Neural cell (in vitro differentiated cells): ENCODE results near the gene TMEM54. TPM values are rescaled to one million over a fixed set of nuclear protein-coding genes. Genes with fewer than 3 reads are reported as not detected.

Source experiments
- H2AFZ ChIP-seq: fragments of 200-600, 300-800 bp; sonication (generic), shearing (Covaris generic); 2 replicates; pipeline ENCODE4 v1.6.0; 2014; ENCODE audit warnings: low read depth, mild to moderate bottlenecking, antibody characterized with exemption, low read length, moderate library complexity
- H3F3A ChIP-seq: fragments of 200-600 bp; shearing (Covaris generic); 2 replicates; pipeline ENCODE4 v1.6.1; 2016; ENCODE audit warnings: mild to moderate bottlenecking, moderate library complexity, mixed read lengths, antibody characterized with exemption, low read length; ENCODE audit not compliant: insufficient read depth, poor library complexity, severe bottlenecking
- H3K27ac ChIP-seq: fragments of 200-600, 300-800 bp; sonication (generic), shearing (Covaris generic); 2 replicates; pipeline ENCODE4 v1.5.1; 2014; ENCODE audit warnings: mild to moderate bottlenecking, low read length, moderate library complexity
- H3K27me3 ChIP-seq: fragments of 300-800, 200-600 bp; sonication (generic), shearing (Covaris generic); 2 replicates; pipeline ENCODE4 v1.6.0; 2014; ENCODE audit warnings: mild to moderate bottlenecking, low read depth, low read length, moderate library complexity; ENCODE audit not compliant: insufficient read depth
- H3K36me3 ChIP-seq: fragments of 300-800, 200-600 bp; sonication (generic), shearing (Covaris generic); 2 replicates; pipeline ENCODE4 v1.5.1; 2014; ENCODE audit warnings: mild to moderate bottlenecking, antibody characterized with exemption, low read length, moderate library complexity; ENCODE audit not compliant: insufficient read depth
- H3K4me2 ChIP-seq: fragments of 300-800, 200-600 bp; sonication (generic), shearing (Covaris generic); 2 replicates; pipeline ENCODE4 v1.6.0; 2014; ENCODE audit warnings: mild to moderate bottlenecking, low read length
- H3K4me3 ChIP-seq: fragments of 300-800, 200-600 bp; sonication (generic), shearing (Covaris generic); 2 replicates; pipeline ENCODE4 v1.5.1; 2014; ENCODE audit warnings: mild to moderate bottlenecking, low read length, moderate library complexity
- H3K79me2 ChIP-seq: fragments of 200-600 bp; shearing (Covaris generic); replicated peaks from 2 replicates; pipeline ENCODE4 v1.6.0; 2014; ENCODE audit warnings: mild to moderate bottlenecking, low read length, moderate library complexity; ENCODE audit not compliant: insufficient read depth
- H3K9ac ChIP-seq: fragments of 300-800, 200-600 bp; sonication (generic), shearing (Covaris generic); 2 replicates; pipeline ENCODE4 v1.6.1; 2016; ENCODE audit warnings: mild to moderate bottlenecking, low read length, mixed read lengths
- H3K9me2 ChIP-seq: fragments of 200-600 bp; shearing (Covaris generic); 2 replicates; pipeline ENCODE4 v1.6.1; 2016; ENCODE audit warnings: mild to moderate bottlenecking, low read length, mixed read lengths; ENCODE audit not compliant: insufficient read depth
- H3K9me3 ChIP-seq: fragments of 200-600, 300-800 bp; sonication (generic), shearing (Covaris generic); 2 replicates; pipeline ENCODE4 v1.6.1; 2016; ENCODE audit warnings: mild to moderate bottlenecking, mixed run types, low read length, moderate library complexity, mixed read lengths
- H4K20me1 ChIP-seq: fragments of 200-600 bp; shearing (Covaris generic); 2 replicates; pipeline ENCODE4 v1.6.1; 2016; ENCODE audit warnings: mild to moderate bottlenecking, mixed run types; ENCODE audit not compliant: insufficient read depth
- EP300 ChIP-seq: fragments of 450-650 bp; conservative IDR thresholded peaks from 2 replicates; pipeline ENCODE4 v1.6.1; 2014; ENCODE audit warnings: antibody characterized with exemption, mild to moderate bottlenecking, moderate library complexity; ENCODE audit not compliant: poor library complexity, severe bottlenecking
- EZH2 ChIP-seq: fragments of 200-600, 300-800 bp; shearing (Covaris generic), sonication (generic); IDR thresholded peaks from 2 replicates; pipeline ENCODE4 v1.6.1; 2014; ENCODE audit warnings: antibody characterized with exemption, low read length, borderline replicate concordance, mild to moderate bottlenecking; ENCODE audit not compliant: insufficient read depth, poor library complexity, severe bottlenecking
- MXI1 ChIP-seq: fragments of 450-650 bp; conservative IDR thresholded peaks from 2 replicates; pipeline ENCODE4 v1.6.1; 2014; ENCODE audit warnings: antibody characterized with exemption, mild to moderate bottlenecking; ENCODE audit not compliant: poor library complexity, severe bottlenecking
- POLR2AphosphoS5 ChIP-seq: IDR thresholded peaks from 2 replicates; pipeline ENCODE4 v1.6.1; 2012
- REST ChIP-seq: IDR thresholded peaks from 2 replicates; pipeline ENCODE4 v1.6.1; 2012; ENCODE audit warnings: borderline replicate concordance
- SMC3 ChIP-seq: fragments of 450-650 bp; conservative IDR thresholded peaks from 2 replicates; pipeline ENCODE4 v1.6.1; 2014; ENCODE audit warnings: antibody characterized with exemption, mild to moderate bottlenecking, moderate library complexity; ENCODE audit not compliant: poor library complexity
- TAF1 ChIP-seq: IDR thresholded peaks from 2 replicates; pipeline ENCODE4 v1.6.1; 2012; ENCODE audit warnings: low read depth
- polyA plus RNA-seq: library from polyadenylated mRNA; depleted of rRNA; stranded (reverse); fragments of >200 nt; gene quantifications from 2 replicates; pipeline ENCODE4 v1.2.3, GENCODE V29; 2014
- TF ChIP-seq, protein P1 (sequence below): fragments of 450-650 bp; IDR thresholded peaks from 2 replicates; pipeline ENCODE4 v1.5.1; 2014; ENCODE audit warnings: antibody characterized with exemption, mild to moderate bottlenecking, moderate library complexity; ENCODE audit not compliant: poor library complexity, severe bottlenecking

TMEM54 gene
- polyA plus RNA-seq, 1 donor from 2014 or later, result not detected

- H3K36me3 ChIP-seq, result peaks cover 5% of the 10 kb centered on the region
- TF ChIP-seq POLR2AphosphoS5, result no peak
- no peak for TF ChIP-seq EZH2
- no peaks in the 10 kb centered on the region for H3K27me3 ChIP-seq
- H3F3A ChIP-seq, result no peaks in the 10 kb centered on the region
- H3K9ac ChIP-seq, result no peak overlapping the region
- H3K9me3 ChIP-seq, result no peaks in the 10 kb centered on the region
- no peak overlapping the region for H2AFZ ChIP-seq
- no peaks in the 10 kb centered on the region for H4K20me1 ChIP-seq
- H3K4me2 ChIP-seq, result no peak overlapping the region
- H3K4me3 ChIP-seq, result no peak overlapping the region
- no peaks in the 10 kb centered on the region for H3K79me2 ChIP-seq
- H3K9me2 ChIP-seq, result no peaks in the 10 kb centered on the region
- no peak overlapping the region for H3K27ac ChIP-seq
These were observed 43.1 kb downstream of the TMEM54 start for GRCh38 chr1:32858136-32858535.

DNA sequence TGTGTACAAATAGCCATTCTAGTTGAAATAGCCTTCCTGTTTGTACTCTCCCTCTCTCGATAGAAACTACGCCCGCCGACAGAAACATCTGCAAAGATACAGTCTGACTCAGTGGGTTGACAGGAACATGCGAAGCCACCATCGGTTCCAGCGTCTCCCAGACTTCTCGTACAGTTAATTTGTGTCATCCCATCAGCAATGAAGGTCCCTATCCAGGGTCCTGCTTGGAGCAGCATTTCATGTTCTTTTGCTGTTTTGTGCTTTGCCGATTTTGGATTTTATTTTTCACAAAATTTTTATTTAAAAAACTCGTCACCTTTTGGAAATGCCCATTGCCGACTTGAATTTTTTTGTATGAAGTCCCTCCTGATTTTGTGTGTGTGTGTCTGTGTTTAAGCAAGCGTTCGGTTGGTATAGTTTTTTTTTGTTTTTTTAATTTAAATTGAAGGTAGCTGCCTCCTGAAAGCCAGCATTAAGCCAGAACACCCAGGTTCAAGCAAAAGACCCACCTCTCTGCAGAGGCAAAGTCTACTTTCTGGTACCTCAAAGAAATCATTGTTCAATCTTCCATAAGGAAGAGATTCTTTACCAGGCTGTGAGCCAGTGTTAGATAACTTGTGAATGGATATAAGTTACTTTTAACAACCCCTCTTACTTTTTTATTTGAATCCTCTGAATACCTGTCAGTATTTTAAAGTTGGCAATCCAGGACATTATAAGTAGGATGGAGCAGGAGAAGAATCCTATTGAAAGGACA is 45.1 kb downstream of the TMEM54 start:
- H3K4me3 ChIP-seq, result no peak overlapping the region
- H3K9me2 ChIP-seq, result no peaks in the 10 kb centered on the region
- H3K36me3 ChIP-seq, result peaks cover 5% of the 10 kb centered on the region
- no peaks in the 10 kb centered on the region for H3K79me2 ChIP-seq
- TF ChIP-seq SMC3 (no peak), REST (no peak), POLR2AphosphoS5 (no peak), MXI1 (no peak), EZH2 (no peak), TAF1 (no peak), EP300 (no peak)
- TF ChIP-seq, protein P1, sequence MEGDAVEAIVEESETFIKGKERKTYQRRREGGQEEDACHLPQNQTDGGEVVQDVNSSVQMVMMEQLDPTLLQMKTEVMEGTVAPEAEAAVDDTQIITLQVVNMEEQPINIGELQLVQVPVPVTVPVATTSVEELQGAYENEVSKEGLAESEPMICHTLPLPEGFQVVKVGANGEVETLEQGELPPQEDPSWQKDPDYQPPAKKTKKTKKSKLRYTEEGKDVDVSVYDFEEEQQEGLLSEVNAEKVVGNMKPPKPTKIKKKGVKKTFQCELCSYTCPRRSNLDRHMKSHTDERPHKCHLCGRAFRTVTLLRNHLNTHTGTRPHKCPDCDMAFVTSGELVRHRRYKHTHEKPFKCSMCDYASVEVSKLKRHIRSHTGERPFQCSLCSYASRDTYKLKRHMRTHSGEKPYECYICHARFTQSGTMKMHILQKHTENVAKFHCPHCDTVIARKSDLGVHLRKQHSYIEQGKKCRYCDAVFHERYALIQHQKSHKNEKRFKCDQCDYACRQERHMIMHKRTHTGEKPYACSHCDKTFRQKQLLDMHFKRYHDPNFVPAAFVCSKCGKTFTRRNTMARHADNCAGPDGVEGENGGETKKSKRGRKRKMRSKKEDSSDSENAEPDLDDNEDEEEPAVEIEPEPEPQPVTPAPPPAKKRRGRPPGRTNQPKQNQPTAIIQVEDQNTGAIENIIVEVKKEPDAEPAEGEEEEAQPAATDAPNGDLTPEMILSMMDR, result no peak
- no peak overlapping the region for H3K27ac ChIP-seq
- no peak overlapping the region for H2AFZ ChIP-seq
- no peak overlapping the region for H3K9ac ChIP-seq
- no peaks in the 10 kb centered on the region for H3K9me3 ChIP-seq
- no peaks in the 10 kb centered on the region for H3K27me3 ChIP-seq
- H4K20me1 ChIP-seq, result no peaks in the 10 kb centered on the region
- no peak overlapping the region for H3K4me2 ChIP-seq
- no peaks in the 10 kb centered on the region for H3F3A ChIP-seq
